ENCODE data around the gene CDC20B.

The CDC20B gene

GRCh38 chr5:55063899-55064298 lies 109.1 kb downstream of the CDC20B start:
- Histone ChIP-seq H2AFZ (ENCODE audit: low read length) (no peak overlapping the region), H3K4me2 (ENCODE audit: low read length) (no peak overlapping the region), H3K36me3 (ENCODE audit: insufficient read depth, low read length) (no peaks in the 10 kb centered on the region), H3K9me2 (ENCODE audit: low read depth, low read length) (no peaks in the 10 kb centered on the region), H3K9ac (ENCODE audit: low read length) (no peak overlapping the region), H3K4me1 (ENCODE audit: insufficient read depth, low read length, severe bottlenecking) (no peaks in the 10 kb centered on the region), H3K27me3 (ENCODE audit: insufficient read depth, low read length) (no peaks in the 10 kb centered on the region), H3F3A (ENCODE audit: insufficient read depth, low read length) (no peaks in the 10 kb centered on the region), H4K20me1 (ENCODE audit: insufficient read depth, low read length) (no peaks in the 10 kb centered on the region), H3K27ac (ENCODE audit: low read depth, low read length, poor library complexity, severe bottlenecking) (no peak overlapping the region), H3K9me3 (ENCODE audit: low read length) (no peaks in the 10 kb centered on the region), H3K4me3 (ENCODE audit: low read depth, low read length, poor library complexity, severe bottlenecking) (no peak overlapping the region), H3K79me2 (ENCODE audit: insufficient read depth, low read length) (no peaks in the 10 kb centered on the region)
- no peak for TF ChIP-seq EZH2 (IDR thresholded peaks at IDR 0.05; ENCODE audit: borderline replicate concordance, low read length)
- TF ChIP-seq CTCF (IDR thresholded peaks at IDR 0.05; ENCODE audit: low read length) = no peak

- Histone ChIP-seq H2AFZ (ENCODE audit: low read length) (no peak overlapping the region), H3K4me3 (ENCODE audit: low read depth, low read length, poor library complexity, severe bottlenecking) (no peak overlapping the region), H3K27ac (ENCODE audit: low read depth, low read length, poor library complexity, severe bottlenecking) (no peak overlapping the region), H3F3A (ENCODE audit: insufficient read depth, low read length) (no peaks in the 10 kb centered on the region), H3K79me2 (ENCODE audit: insufficient read depth, low read length) (no peaks in the 10 kb centered on the region), H3K27me3 (ENCODE audit: insufficient read depth, low read length) (no peaks in the 10 kb centered on the region), H3K9ac (ENCODE audit: low read length) (no peak overlapping the region), H3K36me3 (ENCODE audit: insufficient read depth, low read length) (no peaks in the 10 kb centered on the region), H3K9me2 (ENCODE audit: low read depth, low read length) (no peaks in the 10 kb centered on the region), H3K4me1 (ENCODE audit: insufficient read depth, low read length, severe bottlenecking) (no peaks in the 10 kb centered on the region), H3K4me2 (ENCODE audit: low read length) (no peak overlapping the region), H4K20me1 (ENCODE audit: insufficient read depth, low read length) (no peaks in the 10 kb centered on the region), H3K9me3 (ENCODE audit: low read length) (no peaks in the 10 kb centered on the region)
- TF ChIP-seq EZH2 (IDR thresholded peaks at IDR 0.05; ENCODE audit: borderline replicate concordance, low read length) = no peak
- TF ChIP-seq CTCF (IDR thresholded peaks at IDR 0.05; ENCODE audit: low read length) = no peak
Observed at GRCh38 chr5:55063220-55063863, 109.6 kb downstream of the CDC20B start.

Data from OCI-LY1 (cell line).